ENCODE data around the gene CREB3L4. TPM values are rescaled to one million over a fixed set of nuclear protein-coding genes. Genes with fewer than 3 reads are reported as not detected.

Gene CREB3L4
- total RNA-seq, 4 donors from 2014 or later: 6.1 to 19.1 (median 8.5) TPM

- ATAC-seq (ENCODE audit: low FRiP score): no peak
- no peak for TF ChIP-seq CTCF (IDR thresholded peaks at IDR 0.05)
- no peak for DNase-seq (ENCODE audit: low spot score)
Observed at GRCh38 chr1:153968000-153968363, 280 bp downstream of the CREB3L4 start.

GRCh38 chr1:153968408-153968807, 706 bp downstream of the CREB3L4 start:
- DNase-seq (ENCODE audit: low spot score) (no peak), ATAC-seq (ENCODE audit: low FRiP score) (no peak)
- no peak for TF ChIP-seq CTCF (IDR thresholded peaks at IDR 0.05)

GRCh38 chr1:153968972-153969371, 1.3 kb downstream of the CREB3L4 start:
- DNase-seq (ENCODE audit: low spot score) (no peak), ATAC-seq (ENCODE audit: low FRiP score) (no peak)
- no peak for TF ChIP-seq CTCF (IDR thresholded peaks at IDR 0.05)

- no peak for TF ChIP-seq CTCF (IDR thresholded peaks at IDR 0.05)
- ATAC-seq (ENCODE audit: low FRiP score) (no peak), DNase-seq (ENCODE audit: low spot score) (no peak)
Observed at GRCh38 chr1:153970346-153970745, 2.6 kb downstream of the CREB3L4 start.

GRCh38 chr1:153973071-153973470, 5.4 kb downstream of the CREB3L4 start:
- no peak for TF ChIP-seq CTCF (IDR thresholded peaks at IDR 0.05)
- DNase-seq (ENCODE audit: low spot score) (no peak), ATAC-seq (ENCODE audit: low FRiP score) (no peak)

- ATAC-seq (ENCODE audit: low FRiP score) (no peak), DNase-seq (ENCODE audit: low spot score) (no peak)
- no peak for TF ChIP-seq CTCF (IDR thresholded peaks at IDR 0.05)
Observed at GRCh38 chr1:153973525-153973924, 5.8 kb downstream of the CREB3L4 start.

- DNase-seq (ENCODE audit: low spot score) (no peak), ATAC-seq (ENCODE audit: low FRiP score) (peak; percentile 38)
- TF ChIP-seq CTCF (IDR thresholded peaks at IDR 0.05): no peak
Observed at GRCh38 chr1:153976819-153977249, 9.1 kb downstream of the CREB3L4 start.
